Caco-2 (cell line): Measurements from ENCODE around the gene COL9A3. TPM values are rescaled to one million over a fixed set of nuclear protein-coding genes. Genes with fewer than 3 reads are reported as not detected.

ENCODE experiments used
- BruUV-seq: library from RNA; stranded (reverse); fragments of 400-500 nt; replicated peaks from 2 replicates; lab custom pipeline; 2021; lab: Mats Ljungman, UMichigan
- CTCF ChIA-PET: fragments of 300-600 bp; sonication (Branson Sonifier 250); formaldehyde crosslinking; loops from one replicate; lab custom pipeline; 2022; ENCODE audit warnings: antibody characterized with exemption; lab: Charles Lee
- POLR2A ChIA-PET: fragments of 300-600 bp; sonication (Branson Sonifier 250); formaldehyde crosslinking; loops from one replicate; lab custom pipeline; 2022; ENCODE audit warnings: antibody characterized with exemption; lab: Charles Lee
- DNase-seq, 2 experiments: peaks; one replicate each; pipeline versions ENCODE4 v3.0.0 to v3.0.0-alpha.2; 2020 to 2022
- H3K27me3 ChIP-seq: replicated peaks from 2 replicates; pipeline ENCODE4 v1.6.0; 2011; ENCODE audit warnings: low read length; ENCODE audit not compliant: control insufficient read depth, insufficient read depth
- H3K36me3 ChIP-seq: 2 replicates; pipeline ENCODE4 v1.5.1; 2011; ENCODE audit warnings: low read length; ENCODE audit not compliant: control insufficient read depth, insufficient read depth
- H3K4me1 ChIP-seq: fragments of 250-450 bp; sonication (Bioruptor Pico); 2 replicates; pipeline ENCODE4 v1.5.1; 2020; ENCODE audit warnings: mild to moderate bottlenecking
- H3K4me3 ChIP-seq: 2 replicates; pipeline ENCODE4 v1.5.1; 2011; ENCODE audit warnings: low read depth, mild to moderate bottlenecking, control low read depth, low read length
- H3K9me3 ChIP-seq: fragments of 250-450 bp; sonication (Bioruptor Pico); 2 replicates; pipeline ENCODE4 v1.5.1; 2020; ENCODE audit warnings: mild to moderate bottlenecking, moderate library complexity
- H3K27ac Mint-ChIP-seq: one replicate; pipeline ENCODE4 v1.8.0; 2022; ENCODE audit warnings: mixed read lengths; ENCODE audit not compliant: unreplicated experiment
- H3K27me3 Mint-ChIP-seq: one replicate; pipeline ENCODE4 v1.8.0; 2022; ENCODE audit warnings: mixed read lengths; ENCODE audit not compliant: insufficient read depth, unreplicated experiment
- H3K36me3 Mint-ChIP-seq: one replicate; pipeline ENCODE4 v1.8.0; 2022; ENCODE audit warnings: mild to moderate bottlenecking, mixed read lengths; ENCODE audit not compliant: insufficient read depth, unreplicated experiment
- H3K4me1 Mint-ChIP-seq: one replicate; pipeline ENCODE4 v1.8.0; 2022; ENCODE audit warnings: low read depth, mixed read lengths; ENCODE audit not compliant: unreplicated experiment
- H3K4me3 Mint-ChIP-seq: one replicate; pipeline ENCODE4 v1.8.0; 2022; ENCODE audit warnings: mild to moderate bottlenecking, moderate library complexity, mixed read lengths; ENCODE audit not compliant: unreplicated experiment
- H3K9me3 Mint-ChIP-seq: one replicate; pipeline ENCODE4 v1.8.0; 2022; ENCODE audit warnings: mixed read lengths; ENCODE audit not compliant: unreplicated experiment
- intact Hi-C: fragments of 100-400 bp; cut with micrococcal nuclease; formaldehyde crosslinking; loops from one replicate; pipeline ENCODE4 v1.10.0; 2022; ENCODE audit not compliant: unreplicated experiment
- total RNA-seq: library from RNA; stranded (reverse); gene quantifications from 2 replicates; pipeline ENCODE4 v1.2.3, GENCODE V29; 2022
- TF ChIP-seq, protein P1 (sequence below), 2 experiments: fragments of 200-600 bp in 1 of 2; IDR thresholded peaks; 1 replicate in 1 of 2; 2 replicates in 1 of 2; pipeline versions ENCODE4 v1.5.1 to v1.8.0; 2011 to 2022; ENCODE audit warnings: antibody characterized with exemption in 1 of 2, control low read depth in 1 of 2, inconsistent platforms in 1 of 2, low read depth in 1 of 2, low read length in 1 of 2, mild to moderate bottlenecking in 1 of 2, moderate library complexity in 1 of 2; ENCODE audit not compliant: insufficient read depth in 1 of 2, severe bottlenecking in 1 of 2, unreplicated experiment in 1 of 2

Gene COL9A3
- total RNA-seq, 1 experiment from 2014 or later = 6.4 TPM

GRCh38 chr20:62856931-62857619, 40.2 kb downstream of the COL9A3 start:
- no peaks in the 10 kb centered on the region for H3K36me3 ChIP-seq
- no peak overlapping the region for H3K27ac Mint-ChIP-seq
- TF ChIP-seq, protein P1, sequence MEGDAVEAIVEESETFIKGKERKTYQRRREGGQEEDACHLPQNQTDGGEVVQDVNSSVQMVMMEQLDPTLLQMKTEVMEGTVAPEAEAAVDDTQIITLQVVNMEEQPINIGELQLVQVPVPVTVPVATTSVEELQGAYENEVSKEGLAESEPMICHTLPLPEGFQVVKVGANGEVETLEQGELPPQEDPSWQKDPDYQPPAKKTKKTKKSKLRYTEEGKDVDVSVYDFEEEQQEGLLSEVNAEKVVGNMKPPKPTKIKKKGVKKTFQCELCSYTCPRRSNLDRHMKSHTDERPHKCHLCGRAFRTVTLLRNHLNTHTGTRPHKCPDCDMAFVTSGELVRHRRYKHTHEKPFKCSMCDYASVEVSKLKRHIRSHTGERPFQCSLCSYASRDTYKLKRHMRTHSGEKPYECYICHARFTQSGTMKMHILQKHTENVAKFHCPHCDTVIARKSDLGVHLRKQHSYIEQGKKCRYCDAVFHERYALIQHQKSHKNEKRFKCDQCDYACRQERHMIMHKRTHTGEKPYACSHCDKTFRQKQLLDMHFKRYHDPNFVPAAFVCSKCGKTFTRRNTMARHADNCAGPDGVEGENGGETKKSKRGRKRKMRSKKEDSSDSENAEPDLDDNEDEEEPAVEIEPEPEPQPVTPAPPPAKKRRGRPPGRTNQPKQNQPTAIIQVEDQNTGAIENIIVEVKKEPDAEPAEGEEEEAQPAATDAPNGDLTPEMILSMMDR (IDR thresholded peaks at IDR 0.05; ENCODE audit: insufficient read depth in 1 of 2, low read depth in 1 of 2, low read length in 1 of 2, severe bottlenecking in 1 of 2, unreplicated experiment in 1 of 2) = no peak

DNA sequence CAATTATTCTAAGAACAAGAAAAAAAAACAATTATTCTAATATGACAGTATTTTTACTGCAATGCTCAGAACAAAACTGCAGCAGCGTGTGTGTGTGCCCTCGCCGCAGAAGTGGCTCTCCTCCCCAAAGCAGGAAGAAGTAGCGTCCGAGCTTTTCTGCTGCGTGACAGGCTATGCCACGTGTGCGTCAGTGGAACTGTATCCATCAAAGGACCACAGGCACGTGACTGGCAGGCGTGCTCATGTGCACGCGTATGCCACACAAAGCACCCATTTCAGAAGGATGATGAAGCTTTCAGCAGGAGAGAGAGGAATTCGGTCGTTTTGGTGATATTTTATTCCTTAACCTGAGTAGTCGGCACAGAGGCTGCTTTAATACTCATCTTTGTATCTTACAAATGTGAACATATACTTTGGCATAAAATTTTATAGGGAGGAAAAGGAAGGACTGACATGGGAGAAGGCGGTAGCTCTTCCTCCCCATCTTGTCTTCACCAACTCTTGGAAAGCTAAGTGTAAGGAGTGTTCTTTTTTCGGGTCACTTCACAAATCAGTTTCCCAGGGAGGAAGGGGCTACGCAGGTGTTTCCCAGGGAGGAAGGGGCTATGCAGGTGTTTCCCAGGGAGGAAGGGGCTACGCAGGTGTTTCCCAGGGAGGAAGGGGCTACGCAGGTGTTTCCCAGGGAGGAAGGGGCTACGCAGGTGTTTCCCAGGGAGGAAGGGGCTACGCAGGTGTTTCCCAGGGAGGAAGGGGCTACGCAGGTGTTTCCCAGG, 41.4 kb downstream of the COL9A3 start:
- Mint-ChIP-seq H3K9me3 (peaks cover 9% of the 10 kb centered on the region), H3K27ac (no peak overlapping the region), H3K27me3 (no peaks in the 10 kb centered on the region), H3K36me3 (peaks cover 14% of the 10 kb centered on the region), H3K4me3 (no peak overlapping the region), H3K4me1 (peaks cover 15% of the 10 kb centered on the region)
- Histone ChIP-seq H3K4me3 (no peak overlapping the region), H3K36me3 (no peaks in the 10 kb centered on the region), H3K9me3 (0 out of 2 replicates have a peak, but pooled peaks cover 1% of the 10 kb centered on the region), H3K27me3 (no peaks in the 10 kb centered on the region), H3K4me1 (peaks cover 14% of the 10 kb centered on the region)
- ChIA-PET CTCF (interaction anchor here (0.5 to 0.6 kb wide), 2 partner anchors 199 to 310 kb away, joined by 3 to 4 read pairs; no protein-coding TSS in a partner anchor), POLR2A (no interaction called here)
- no TSS peak for BruUV-seq
- intact Hi-C loops = no loop called here
- TF ChIP-seq, protein P1 (IDR thresholded peaks at IDR 0.05; ENCODE audit: insufficient read depth in 1 of 2, low read depth in 1 of 2, low read length in 1 of 2, severe bottlenecking in 1 of 2, unreplicated experiment in 1 of 2) = no peak
- no peak for DNase-seq

More at GRCh38 chr20:62856931-62857619, 40.2 kb downstream of the COL9A3 start:
- no peaks in the 10 kb centered on the region for H3K27me3 Mint-ChIP-seq
- H3K9me3 Mint-ChIP-seq = no peaks in the 10 kb centered on the region
- DNase-seq = no peak
- Histone ChIP-seq H3K27me3 (no peaks in the 10 kb centered on the region), H3K9me3 (no peaks in the 10 kb centered on the region), H3K4me1 (peaks cover 11% of the 10 kb centered on the region), H3K4me3 (no peak overlapping the region)
- no TSS peak for BruUV-seq
- H3K4me1 Mint-ChIP-seq = peaks cover 7% of the 10 kb centered on the region
- H3K4me3 Mint-ChIP-seq = no peak overlapping the region
- POLR2A ChIA-PET = interaction anchor here (0.6 kb wide), 1 partner anchor 78 kb away, joined by 8 read pairs; no protein-coding TSS in a partner anchor
- H3K36me3 Mint-ChIP-seq = peaks cover 19% of the 10 kb centered on the region
- intact Hi-C loops = no loop called here
- CTCF ChIA-PET = no interaction called here

DNA sequence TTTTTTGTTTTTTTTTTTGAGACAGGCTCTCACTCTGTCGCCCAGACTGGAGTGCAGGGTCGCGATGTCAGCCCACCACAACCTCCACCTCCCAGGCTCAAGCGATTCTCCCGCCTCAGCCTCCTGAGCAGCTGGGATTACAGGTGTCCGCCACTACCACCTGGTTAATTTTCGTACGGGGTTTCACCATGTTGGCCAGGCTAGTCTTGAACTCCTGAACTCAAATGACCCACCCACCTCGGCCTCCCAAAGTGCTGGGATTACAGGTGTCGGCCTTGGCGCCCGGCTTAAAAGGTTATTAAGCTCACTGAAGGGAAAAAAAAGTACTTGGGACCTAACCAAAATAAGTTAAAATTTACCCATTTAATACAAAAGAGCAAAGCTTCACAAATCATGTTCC, 42.9 kb downstream of the COL9A3 start:
- no peaks in the 10 kb centered on the region for H3K27me3 Mint-ChIP-seq
- TF ChIP-seq, protein P1 (IDR thresholded peaks at IDR 0.05; ENCODE audit: insufficient read depth in 1 of 2, low read depth in 1 of 2, low read length in 1 of 2, severe bottlenecking in 1 of 2, unreplicated experiment in 1 of 2) = no peak
- H3K9me3 Mint-ChIP-seq = peaks cover 11% of the 10 kb centered on the region
- CTCF ChIA-PET = no interaction called here
- intact Hi-C loops = loop anchor here (5.0 kb wide), 1 partner anchor 52 kb away; no protein-coding TSS in a partner anchor
- no peak overlapping the region for H3K4me3 ChIP-seq
- peaks cover 12% of the 10 kb centered on the region for H3K9me3 ChIP-seq
- POLR2A ChIA-PET = no interaction called here
- no peak overlapping the region for H3K27ac Mint-ChIP-seq
- peaks cover 15% of the 10 kb centered on the region for H3K4me1 Mint-ChIP-seq
- H3K36me3 Mint-ChIP-seq = peaks cover 14% of the 10 kb centered on the region
- peak overlapping the region; percentile 65 for H3K4me3 Mint-ChIP-seq
- H3K36me3 ChIP-seq = no peaks in the 10 kb centered on the region
- H3K27me3 ChIP-seq = no peaks in the 10 kb centered on the region
- DNase-seq = no peak
- H3K4me1 ChIP-seq = peaks cover 14% of the 10 kb centered on the region
- TSS peak; percentile 23 for BruUV-seq
